Measurements from ENCODE around the gene PTPRG. TPM values are rescaled to one million over a fixed set of nuclear protein-coding genes. Genes with fewer than 3 reads are reported as not detected.

PTPRG gene
- total RNA-seq, 1 experiment from 2014 or later = 69.3 TPM

- Histone ChIP-seq H3K4ac (ENCODE audit: low read depth, low read length) (no peak overlapping the region), H3T11ph (ENCODE audit: low read length) (no peak overlapping the region), H2BK20ac (ENCODE audit: low read depth, low read length, poor library complexity, severe bottlenecking) (no peak overlapping the region), H3K4me1 (ENCODE audit: insufficient read depth, low read length) (peaks cover 2% of the 10 kb centered on the region; the same call in 1 of the 2 replicates), H3K14ac (ENCODE audit: insufficient read depth, low read length) (no peak overlapping the region), H2BK15ac (ENCODE audit: low read depth, low read length) (no peak overlapping the region), H4K20me1 (ENCODE audit: control insufficient read depth, insufficient read depth, insufficient read length) (peaks cover 2% of the 10 kb centered on the region), H4K5ac (ENCODE audit: insufficient read length, low read depth, low read length) (no peak overlapping the region), H2BK5ac (ENCODE audit: insufficient read length, low read length) (no peak overlapping the region), H3K27me3 (ENCODE audit: insufficient read depth, low read length) (no peaks in the 10 kb centered on the region), H3K4me2 (ENCODE audit: insufficient read depth, insufficient read length, low read length) (no peak overlapping the region), H3K9ac (ENCODE audit: extremely low read depth, insufficient read length, low read length) (no peak overlapping the region), H2AK5ac (ENCODE audit: insufficient read length, low read length) (no peak overlapping the region), H3K23me2 (ENCODE audit: insufficient read length, low read depth, low read length, poor library complexity, severe bottlenecking) (no peaks in the 10 kb centered on the region), H2BK120ac (ENCODE audit: low read depth, low read length, poor library complexity, severe bottlenecking) (no peak overlapping the region), H3K27ac (ENCODE audit: insufficient read length, low read depth, low read length) (no peak overlapping the region), H3K18ac (ENCODE audit: insufficient read length, low read depth, low read length) (no peak overlapping the region), H4K8ac (replicated peaks; ENCODE audit: insufficient read length, low read depth, low read length) (no peak overlapping the region), H3K56ac (ENCODE audit: insufficient read length, low read depth, low read length) (no peak overlapping the region), H3K9me3 (ENCODE audit: control insufficient read depth, low read depth, low read length) (no peaks in the 10 kb centered on the region), H2AFZ (ENCODE audit: low read length) (no peak overlapping the region), H3K23ac (ENCODE audit: insufficient read length, low read depth, low read length) (no peak overlapping the region), H3K79me1 (ENCODE audit: insufficient read depth, low read depth, low read length, poor library complexity, severe bottlenecking) (no peaks in the 10 kb centered on the region), H2BK12ac (ENCODE audit: insufficient read length, low read depth, low read length) (no peak overlapping the region), H3K79me2 (ENCODE audit: insufficient read depth, low read length) (peaks cover 4% of the 10 kb centered on the region; the same call in 1 of the 2 replicates), H4K91ac (ENCODE audit: insufficient read length, low read depth, low read length) (no peak overlapping the region)
- Mint-ChIP-seq H3K9me3 (no peaks in the 10 kb centered on the region), H3K4me3 (no peak overlapping the region), H3K4me1 (peaks cover 12 to 16% of the 10 kb centered on the region in 2 experiments), H3K27ac (no peak overlapping the region), H3K36me3 (ENCODE audit: insufficient read depth in 1 of 3, low read depth in 3 of 3) (no peaks in the 10 kb centered on the region; a peak in 2 of 7 replicates), H3K27me3 (ENCODE audit: low read depth) (no peaks in the 10 kb centered on the region)
- no peak for DNase-seq
- TF ChIP-seq CTCF (conservative IDR thresholded peaks at IDR 0.05) = no peak
- no CpG with 5 or more reads among the region's 4 CpGs for WGBS (ENCODE audit: extremely low coverage, insufficient read length, low lambda C conversion rate)
Observed at GRCh38 chr3:62057339-62058047, 496.1 kb downstream of the PTPRG start.
